Measurements from ENCODE around the gene PLBD2.

Gene PLBD2

GRCh38 chr12:113416091-113416754 is 57.8 kb downstream of the PLBD2 start:
- DNase-seq (ENCODE audit: low read depth in 2 of 2), result no peak

GRCh38 chr12:113418213-113418879 is 60.0 kb downstream of the PLBD2 start:
- DNase-seq (ENCODE audit: low read depth in 2 of 2), result no peak

- no peak for DNase-seq (ENCODE audit: low read depth in 2 of 2)
Measured at GRCh38 chr12:113420996-113421595, 62.7 kb downstream of the PLBD2 start.

GRCh38 chr12:113422030-113422885 is 63.9 kb downstream of the PLBD2 start, which contains the start of gene SDSL:
Gene SDSL (plus strand): TSS chr12:113422380. CDS start chr12:113427983, 5,603 bp downstream.
- DNase-seq (ENCODE audit: low read depth in 2 of 2), result peak; percentile 15 to 35

GRCh38 chr12:113422886-113423669 is 64.7 kb downstream of the PLBD2 start:
- no peak for DNase-seq (ENCODE audit: low read depth in 2 of 2)

- DNase-seq (ENCODE audit: low read depth in 2 of 2), result no peak
Measured at GRCh38 chr12:113424456-113424855, 66.1 kb downstream of the PLBD2 start.

- peak; percentile 15 to 33 for DNase-seq (ENCODE audit: low read depth in 2 of 2)
Measured at GRCh38 chr12:113424915-113425823, 66.8 kb downstream of the PLBD2 start.

- no peak for DNase-seq (ENCODE audit: low read depth in 2 of 2)
Measured at GRCh38 chr12:113425960-113426453, 67.6 kb downstream of the PLBD2 start.

GRCh38 chr12:113427882-113428281 is 69.5 kb downstream of the PLBD2 start:
- no peak for DNase-seq (ENCODE audit: low read depth in 2 of 2)

- no peak for DNase-seq (ENCODE audit: low read depth in 2 of 2)
Measured at GRCh38 chr12:113428482-113428881, 70.1 kb downstream of the PLBD2 start.

- DNase-seq (ENCODE audit: low read depth in 2 of 2), result no peak
Measured at GRCh38 chr12:113432986-113433385, 74.6 kb downstream of the PLBD2 start.

GRCh38 chr12:113435367-113435766 is 77.0 kb downstream of the PLBD2 start:
- no peak for DNase-seq (ENCODE audit: low read depth in 2 of 2)

GRCh38 chr12:113436586-113436985 is 78.2 kb downstream of the PLBD2 start:
- no peak for DNase-seq (ENCODE audit: low read depth in 2 of 2)

- no peak for DNase-seq (ENCODE audit: low read depth in 2 of 2)
Measured at GRCh38 chr12:113436993-113437728, 78.8 kb downstream of the PLBD2 start.

- no peak for DNase-seq (ENCODE audit: low read depth in 2 of 2)
Measured at GRCh38 chr12:113437729-113438100, 79.3 kb downstream of the PLBD2 start.

- no peak for DNase-seq (ENCODE audit: low read depth in 2 of 2)
Measured at GRCh38 chr12:113438523-113439300, 80.3 kb downstream of the PLBD2 start.

GRCh38 chr12:113439301-113439597 is 80.9 kb downstream of the PLBD2 start:
- no peak for DNase-seq (ENCODE audit: low read depth in 2 of 2)

GRCh38 chr12:113439606-113440030 is 81.2 kb downstream of the PLBD2 start:
- DNase-seq (ENCODE audit: low read depth in 2 of 2), result no peak

- no peak for DNase-seq (ENCODE audit: low read depth in 2 of 2)
Measured at GRCh38 chr12:113440336-113440735, 81.9 kb downstream of the PLBD2 start.

Measured in stimulated activated CD8-positive, alpha-beta memory T cell treated with anti-CD3 and anti-CD28 coated beads, Interleukin-15, amount 100 ng/mL, for 48 hours (primary cell).